ENCODE data around the gene WDR7. TPM values are rescaled to one million over a fixed set of nuclear protein-coding genes. Genes with fewer than 3 reads are reported as not detected.

Gene WDR7
- total and polyA plus RNA-seq, 2 experiments from 2014 or later: 7.0 to 14.8 TPM

GRCh38 chr18:56977771-56978170 lies 326.6 kb downstream of the WDR7 start (continued):
- TF ChIP-seq, protein P1, sequence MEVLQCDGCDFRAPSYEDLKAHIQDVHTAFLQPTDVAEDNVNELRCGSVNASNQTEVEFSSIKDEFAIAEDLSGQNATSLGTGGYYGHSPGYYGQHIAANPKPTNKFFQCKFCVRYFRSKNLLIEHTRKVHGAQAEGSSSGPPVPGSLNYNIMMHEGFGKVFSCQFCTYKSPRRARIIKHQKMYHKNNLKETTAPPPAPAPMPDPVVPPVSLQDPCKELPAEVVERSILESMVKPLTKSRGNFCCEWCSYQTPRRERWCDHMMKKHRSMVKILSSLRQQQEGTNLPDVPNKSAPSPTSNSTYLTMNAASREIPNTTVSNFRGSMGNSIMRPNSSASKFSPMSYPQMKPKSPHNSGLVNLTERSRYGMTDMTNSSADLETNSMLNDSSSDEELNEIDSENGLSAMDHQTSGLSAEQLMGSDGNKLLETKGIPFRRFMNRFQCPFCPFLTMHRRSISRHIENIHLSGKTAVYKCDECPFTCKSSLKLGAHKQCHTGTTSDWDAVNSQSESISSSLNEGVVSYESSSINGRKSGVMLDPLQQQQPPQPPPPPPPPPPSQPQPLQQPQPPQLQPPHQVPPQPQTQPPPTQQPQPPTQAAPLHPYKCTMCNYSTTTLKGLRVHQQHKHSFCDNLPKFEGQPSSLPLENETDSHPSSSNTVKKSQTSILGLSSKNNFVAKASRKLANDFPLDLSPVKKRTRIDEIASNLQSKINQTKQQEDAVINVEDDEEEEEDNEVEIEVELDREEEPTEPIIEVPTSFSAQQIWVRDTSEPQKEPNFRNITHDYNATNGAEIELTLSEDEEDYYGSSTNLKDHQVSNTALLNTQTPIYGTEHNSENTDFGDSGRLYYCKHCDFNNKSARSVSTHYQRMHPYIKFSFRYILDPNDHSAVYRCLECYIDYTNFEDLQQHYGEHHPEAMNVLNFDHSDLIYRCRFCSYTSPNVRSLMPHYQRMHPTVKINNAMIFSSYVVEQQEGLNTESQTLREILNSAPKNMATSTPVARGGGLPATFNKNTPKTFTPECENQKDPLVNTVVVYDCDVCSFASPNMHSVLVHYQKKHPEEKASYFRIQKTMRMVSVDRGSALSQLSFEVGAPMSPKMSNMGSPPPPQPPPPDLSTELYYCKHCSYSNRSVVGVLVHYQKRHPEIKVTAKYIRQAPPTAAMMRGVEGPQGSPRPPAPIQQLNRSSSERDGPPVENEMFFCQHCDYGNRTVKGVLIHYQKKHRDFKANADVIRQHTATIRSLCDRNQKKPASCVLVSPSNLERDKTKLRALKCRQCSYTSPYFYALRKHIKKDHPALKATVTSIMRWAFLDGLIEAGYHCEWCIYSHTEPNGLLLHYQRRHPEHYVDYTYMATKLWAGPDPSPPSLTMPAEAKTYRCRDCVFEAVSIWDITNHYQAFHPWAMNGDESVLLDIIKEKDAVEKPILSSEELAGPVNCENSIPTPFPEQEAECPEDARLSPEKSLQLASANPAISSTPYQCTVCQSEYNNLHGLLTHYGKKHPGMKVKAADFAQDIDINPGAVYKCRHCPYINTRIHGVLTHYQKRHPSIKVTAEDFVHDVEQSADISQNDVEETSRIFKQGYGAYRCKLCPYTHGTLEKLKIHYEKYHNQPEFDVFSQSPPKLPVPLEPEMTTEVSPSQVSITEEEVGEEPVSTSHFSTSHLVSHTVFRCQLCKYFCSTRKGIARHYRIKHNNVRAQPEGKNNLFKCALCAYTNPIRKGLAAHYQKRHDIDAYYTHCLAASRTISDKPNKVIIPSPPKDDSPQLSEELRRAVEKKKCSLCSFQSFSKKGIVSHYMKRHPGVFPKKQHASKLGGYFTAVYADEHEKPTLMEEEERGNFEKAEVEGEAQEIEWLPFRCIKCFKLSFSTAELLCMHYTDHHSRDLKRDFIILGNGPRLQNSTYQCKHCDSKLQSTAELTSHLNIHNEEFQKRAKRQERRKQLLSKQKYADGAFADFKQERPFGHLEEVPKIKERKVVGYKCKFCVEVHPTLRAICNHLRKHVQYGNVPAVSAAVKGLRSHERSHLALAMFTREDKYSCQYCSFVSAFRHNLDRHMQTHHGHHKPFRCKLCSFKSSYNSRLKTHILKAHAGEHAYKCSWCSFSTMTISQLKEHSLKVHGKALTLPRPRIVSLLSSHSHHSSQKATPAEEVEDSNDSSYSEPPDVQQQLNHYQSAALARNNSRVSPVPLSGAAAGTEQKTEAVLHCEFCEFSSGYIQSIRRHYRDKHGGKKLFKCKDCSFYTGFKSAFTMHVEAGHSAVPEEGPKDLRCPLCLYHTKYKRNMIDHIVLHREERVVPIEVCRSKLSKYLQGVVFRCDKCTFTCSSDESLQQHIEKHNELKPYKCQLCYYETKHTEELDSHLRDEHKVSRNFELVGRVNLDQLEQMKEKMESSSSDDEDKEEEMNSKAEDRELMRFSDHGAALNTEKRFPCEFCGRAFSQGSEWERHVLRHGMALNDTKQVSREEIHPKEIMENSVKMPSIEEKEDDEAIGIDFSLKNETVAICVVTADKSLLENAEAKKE (CRISPR knock-in tag; IDR thresholded peaks at IDR 0.05): no peak
- no peak for TF ChIP-seq ZNF114 (CRISPR knock-in tag; IDR thresholded peaks at IDR 0.05)
- TF ChIP-seq CTCF (conservative IDR thresholded peaks at IDR 0.05; ENCODE audit: low read depth in 2 of 2): no peak
- TF ChIP-seq EZH2 (IDR thresholded peaks at IDR 0.05; ENCODE audit: low read depth, unreplicated experiment): no peak
- no peak for TF ChIP-seq EZH2phosphoT487 (IDR thresholded peaks at IDR 0.05; ENCODE audit: unreplicated experiment)
- no peak for TF ChIP-seq REST (IDR thresholded peaks at IDR 0.05; ENCODE audit: unreplicated experiment)
